ENCODE measurements around the gene ADM5. TPM values are rescaled to one million over a fixed set of nuclear protein-coding genes. Genes with fewer than 3 reads are reported as not detected.

The ADM5 gene
- total RNA-seq, 2 donors from 2014 or later, result 1.00 to 1.0 TPM

DNA sequence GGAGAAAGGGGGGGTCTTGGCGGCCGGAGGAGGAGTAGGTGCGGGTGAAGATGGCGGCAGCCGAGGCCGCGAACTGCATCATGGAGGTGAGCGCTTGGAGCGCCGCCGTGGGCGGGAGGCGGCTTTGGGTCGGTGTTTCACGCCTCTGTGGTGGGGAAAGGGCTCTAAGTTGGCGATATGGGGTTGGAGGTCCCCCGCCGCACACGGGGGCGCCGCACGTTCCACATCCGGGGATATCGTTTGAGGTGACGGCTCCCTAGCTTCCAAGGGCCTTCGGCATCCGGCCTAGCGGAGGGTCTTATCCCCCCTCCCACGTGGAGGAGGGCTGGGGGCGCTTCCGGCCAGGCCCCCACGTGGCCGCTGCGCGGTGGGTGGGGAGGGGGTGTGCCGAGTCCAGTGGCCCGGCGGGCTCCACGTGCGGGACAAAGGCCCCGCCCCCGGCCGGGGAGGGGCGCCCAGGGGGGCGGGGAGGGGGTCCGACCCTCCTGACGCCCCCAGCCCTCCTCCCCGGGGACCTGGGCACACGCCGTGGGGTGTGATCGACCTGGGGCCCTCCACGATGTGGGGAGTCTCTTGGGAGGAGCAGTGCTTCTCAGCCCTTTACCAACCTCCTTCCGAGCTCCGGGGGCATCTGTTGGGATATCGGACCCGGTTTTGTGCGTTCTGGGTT lies 12.0 kb upstream of the ADM5 start, which contains the start of gene PRMT1:
TSS of gene PRMT1 (plus strand) at position 41 of the 670 bp plus-strand sequence. CDS start at position 51, 10 bp downstream.
- intact Hi-C loops (cut with DNase I), result no loop called here
- DNase-seq (ENCODE audit: low spot score), result no peak

DNA sequence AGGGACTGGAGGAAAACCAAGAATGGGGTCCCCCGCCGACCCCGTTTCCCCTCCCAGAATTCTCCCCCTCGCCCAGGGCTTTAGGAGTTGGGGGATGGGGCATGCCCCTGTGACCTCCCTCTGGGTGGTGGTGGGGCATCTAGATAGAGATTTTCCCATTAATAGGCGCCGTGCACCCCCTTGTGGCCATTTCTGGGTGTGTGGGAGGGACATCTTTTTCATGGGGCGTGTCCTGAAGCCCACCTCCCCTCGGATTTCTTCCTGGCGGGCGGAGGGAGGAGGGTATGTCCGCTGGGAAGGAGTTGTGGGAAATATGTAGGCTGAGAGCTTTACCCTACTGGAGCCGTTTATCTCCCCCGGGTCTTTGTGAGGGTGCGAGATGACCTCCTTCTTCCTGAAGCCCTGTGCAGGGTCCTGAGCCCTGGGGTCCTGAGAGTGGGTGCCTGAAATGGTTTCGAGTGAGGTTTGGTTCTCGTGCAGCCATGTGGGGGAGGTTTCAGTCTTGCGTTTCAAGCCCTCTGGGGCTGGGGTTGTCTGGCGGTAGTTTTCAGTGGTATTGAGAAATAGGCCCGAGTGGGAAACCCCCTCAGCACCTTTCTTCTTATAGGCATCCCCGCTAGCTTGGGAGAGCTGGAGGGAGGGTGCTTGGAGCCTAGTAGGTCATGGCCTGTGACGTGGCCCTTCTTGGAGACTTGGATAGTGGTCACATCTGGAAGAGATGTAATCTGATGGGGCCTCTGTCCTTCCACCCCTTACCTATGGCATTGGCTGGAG lies 11.3 kb upstream of the ADM5 start:
- intact Hi-C loops (cut with DNase I), result no loop called here
- DNase-seq (ENCODE audit: low spot score), result peak; percentile 92

DNA sequence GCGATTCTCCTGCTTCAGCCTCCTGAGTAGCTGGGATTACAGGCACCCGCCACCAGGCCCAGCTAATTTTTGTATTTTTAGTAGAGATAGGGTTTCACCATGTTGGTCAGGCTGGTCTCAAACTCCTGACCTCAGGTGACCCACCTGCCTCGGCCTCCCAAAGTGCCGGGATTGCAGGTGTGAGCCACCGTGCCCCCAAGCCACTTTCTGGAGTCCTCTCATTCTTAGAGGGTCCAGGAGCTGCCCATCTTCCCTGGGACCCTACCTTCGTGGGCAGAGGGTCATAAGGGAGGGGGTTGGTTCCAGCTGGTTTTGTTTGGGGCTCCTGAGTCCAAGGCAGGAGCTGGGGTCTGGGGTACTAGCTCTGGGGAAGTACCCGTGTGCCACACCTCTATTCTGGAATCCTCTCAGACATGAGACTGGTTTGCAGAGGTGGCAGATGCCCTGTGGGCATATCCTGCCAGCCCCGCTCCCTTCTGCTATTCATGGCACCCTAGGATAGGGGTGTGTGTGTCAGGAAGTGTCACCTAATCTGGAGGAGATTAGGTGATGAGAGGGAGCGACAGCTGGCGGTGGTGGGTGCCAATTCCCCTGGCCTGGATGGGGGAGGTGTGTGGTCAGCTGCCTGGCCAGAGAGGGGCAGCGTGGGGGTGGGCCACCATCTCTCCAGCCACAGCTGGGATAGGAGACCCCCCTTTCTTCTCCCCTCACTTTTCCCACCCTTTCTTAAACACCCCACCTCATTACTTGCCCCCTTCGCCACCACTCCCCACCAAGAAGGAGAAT lies 10.2 kb upstream of the ADM5 start:
- DNase-seq (ENCODE audit: low spot score), result no peak
- intact Hi-C loops (cut with DNase I), result no loop called here

DNA sequence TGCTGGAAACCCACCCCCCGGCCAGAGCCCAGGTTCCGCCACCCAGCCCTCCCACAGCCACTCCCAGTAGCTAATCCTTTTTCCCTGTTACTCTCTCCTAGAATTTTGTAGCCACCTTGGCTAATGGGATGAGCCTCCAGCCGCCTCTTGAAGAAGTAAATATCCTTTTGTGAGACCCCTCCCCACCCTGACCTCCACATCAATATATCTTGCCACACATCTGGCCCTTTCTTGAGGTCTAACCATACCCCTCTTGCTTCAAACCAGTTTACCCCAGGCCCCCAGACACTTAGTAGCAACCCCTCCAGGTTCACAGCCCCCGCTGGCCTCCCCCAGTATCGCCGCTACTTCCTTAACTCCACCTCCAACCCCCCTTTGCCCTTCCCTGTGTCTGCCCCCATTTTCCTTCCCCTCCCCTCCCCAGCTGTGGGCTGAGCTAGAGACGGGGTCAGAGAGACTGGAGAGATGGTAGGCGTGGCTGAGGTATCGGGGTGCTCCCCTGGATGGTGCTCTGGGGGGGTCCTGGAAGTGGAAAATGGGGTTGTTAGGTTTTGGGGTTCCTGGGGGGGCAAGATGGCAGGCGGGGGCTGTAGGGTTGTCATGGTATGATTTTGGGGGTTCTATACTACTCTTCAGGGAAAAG lies 9.5 kb upstream of the ADM5 start:
- no peak for DNase-seq (ENCODE audit: low spot score)
- intact Hi-C loops (cut with DNase I), result no loop called here

DNA sequence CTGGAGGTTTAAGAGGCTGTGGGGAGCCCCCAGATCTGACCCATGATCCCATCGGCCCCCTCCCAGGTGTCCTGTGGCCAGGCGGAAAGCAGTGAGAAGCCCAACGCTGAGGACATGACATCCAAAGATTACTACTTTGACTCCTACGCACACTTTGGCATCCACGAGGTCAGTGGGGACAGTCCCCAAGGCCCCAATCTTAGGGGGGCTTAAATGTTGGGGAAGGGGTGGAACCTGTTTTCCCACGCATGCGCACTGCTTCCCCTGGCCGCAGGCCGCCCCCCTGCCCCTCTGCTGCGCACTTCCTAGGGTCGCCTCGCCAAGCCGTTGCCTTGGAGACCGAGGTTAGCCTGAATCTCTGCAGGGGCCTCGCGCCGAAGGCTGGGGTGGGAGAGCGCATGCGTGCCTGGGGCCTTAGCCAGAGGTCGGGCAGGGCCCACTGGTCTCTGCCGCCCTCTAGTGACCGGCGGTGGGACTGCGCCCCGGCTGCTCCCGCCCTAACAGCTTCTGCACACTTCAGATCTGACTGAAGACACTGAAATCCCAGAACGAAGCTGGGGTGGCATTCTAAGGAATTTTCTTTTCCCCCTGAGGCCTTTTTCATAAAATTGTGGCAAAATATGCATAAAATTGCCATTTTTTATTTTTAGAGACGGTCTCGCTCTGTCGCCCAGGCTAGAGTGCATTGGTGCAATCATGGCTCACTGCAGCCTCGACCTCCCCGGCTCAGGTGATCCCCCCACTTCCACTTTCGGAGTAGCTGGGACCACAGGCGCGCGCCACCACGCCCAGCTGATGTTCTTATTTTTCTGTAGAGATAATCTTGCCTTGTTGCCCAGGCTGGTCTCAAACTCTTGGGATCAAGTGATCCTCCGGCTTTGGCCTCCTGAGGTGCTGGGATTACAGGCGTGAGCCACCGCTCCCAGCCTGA lies 8.7 kb upstream of the ADM5 start:
- peak; percentile 98 for DNase-seq (ENCODE audit: low spot score)
- intact Hi-C loops (cut with DNase I), result no loop called here

DNA sequence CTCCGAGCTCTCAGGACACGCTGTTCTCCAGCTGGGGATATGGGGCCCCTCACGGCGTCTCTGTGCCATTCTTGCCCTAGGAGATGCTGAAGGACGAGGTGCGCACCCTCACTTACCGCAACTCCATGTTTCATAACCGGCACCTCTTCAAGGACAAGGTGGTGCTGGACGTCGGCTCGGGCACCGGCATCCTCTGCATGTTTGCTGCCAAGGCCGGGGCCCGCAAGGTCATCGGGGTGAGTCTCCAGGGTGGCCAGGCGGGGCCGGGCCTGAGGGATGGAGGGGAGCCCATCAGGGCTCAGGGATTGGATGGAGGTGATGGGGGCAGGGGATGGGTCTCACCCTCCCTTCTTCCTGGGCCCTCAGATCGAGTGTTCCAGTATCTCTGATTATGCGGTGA lies 7.6 kb upstream of the ADM5 start:
- DNase-seq (ENCODE audit: low spot score), result no peak
- intact Hi-C loops (cut with DNase I), result no loop called here

DNA sequence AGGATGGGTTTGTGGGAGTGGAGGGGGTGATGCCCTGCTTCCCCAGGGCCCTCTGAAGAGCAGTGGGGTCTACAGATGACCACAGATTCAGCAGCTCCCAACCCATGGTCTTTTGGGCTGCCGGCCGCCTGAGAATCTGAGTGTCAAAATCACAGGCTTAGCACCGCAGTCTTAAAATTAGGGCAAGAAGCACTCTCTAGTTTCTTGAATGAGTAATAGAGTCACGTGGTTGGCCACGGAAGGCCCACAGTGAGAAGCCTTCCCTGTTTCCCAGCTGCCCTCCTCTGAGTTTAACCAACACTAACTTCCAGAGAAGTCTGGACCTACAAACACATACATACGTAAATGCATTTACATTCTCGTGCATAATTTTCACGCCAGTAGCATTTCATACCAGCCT lies 7.1 kb upstream of the ADM5 start:
- intact Hi-C loops (cut with DNase I), result no loop called here
- no peak for DNase-seq (ENCODE audit: low spot score)

DNA sequence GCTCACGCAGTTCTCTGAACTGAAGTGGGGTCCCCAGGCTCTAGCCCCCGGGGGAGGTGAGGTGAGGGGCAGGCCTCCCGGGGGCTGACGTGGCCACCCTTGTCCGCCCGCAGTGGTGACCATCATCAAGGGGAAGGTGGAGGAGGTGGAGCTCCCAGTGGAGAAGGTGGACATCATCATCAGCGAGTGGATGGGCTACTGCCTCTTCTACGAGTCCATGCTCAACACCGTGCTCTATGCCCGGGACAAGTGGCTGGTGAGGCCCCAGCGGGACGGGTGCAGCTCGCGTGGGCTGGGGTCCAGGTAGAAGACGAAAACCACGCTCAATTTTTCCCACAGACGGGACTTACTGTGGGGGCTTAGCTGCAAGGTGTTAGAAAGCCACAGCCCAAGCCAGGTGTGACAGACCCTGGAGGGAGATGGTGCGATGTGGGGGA lies 5.6 kb upstream of the ADM5 start:
- intact Hi-C loops (cut with DNase I), result no loop called here
- DNase-seq (ENCODE audit: low spot score), result no peak

DNA sequence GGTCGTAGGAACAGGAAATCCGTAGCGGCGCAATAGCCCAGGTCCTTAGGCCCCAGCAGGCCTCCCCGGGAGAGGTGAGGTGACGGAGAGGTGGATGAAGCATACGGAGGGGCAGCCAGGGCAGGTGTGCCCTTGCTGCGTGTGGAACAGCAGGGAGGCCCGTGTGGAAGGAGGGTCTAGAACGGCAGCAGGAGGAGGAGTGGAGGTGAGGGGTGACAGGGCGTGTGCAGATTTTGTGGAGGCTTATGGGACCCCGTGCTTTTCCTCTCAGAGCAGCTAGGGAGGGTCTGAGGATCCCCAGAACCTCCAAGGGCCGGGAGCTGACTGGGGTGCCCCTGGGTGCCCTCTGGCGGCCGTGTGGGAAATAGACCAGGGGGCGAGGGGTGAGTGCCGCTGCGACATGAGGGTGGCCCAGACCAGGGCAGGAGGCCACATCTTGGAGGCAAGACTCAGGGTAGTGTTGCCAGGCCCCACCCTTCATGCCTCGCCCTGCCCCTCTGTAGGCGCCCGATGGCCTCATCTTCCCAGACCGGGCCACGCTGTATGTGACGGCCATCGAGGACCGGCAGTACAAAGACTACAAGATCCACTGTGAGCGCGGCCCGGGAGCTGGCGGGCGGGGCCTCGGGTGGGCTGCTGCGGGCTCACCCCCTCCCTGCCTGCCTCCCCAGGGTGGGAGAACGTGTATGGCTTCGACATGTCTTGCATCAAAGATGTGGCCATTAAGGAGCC lies 5.0 kb upstream of the ADM5 start:
- intact Hi-C loops (cut with DNase I), result no loop called here
- DNase-seq (ENCODE audit: low spot score), result no peak

DNA sequence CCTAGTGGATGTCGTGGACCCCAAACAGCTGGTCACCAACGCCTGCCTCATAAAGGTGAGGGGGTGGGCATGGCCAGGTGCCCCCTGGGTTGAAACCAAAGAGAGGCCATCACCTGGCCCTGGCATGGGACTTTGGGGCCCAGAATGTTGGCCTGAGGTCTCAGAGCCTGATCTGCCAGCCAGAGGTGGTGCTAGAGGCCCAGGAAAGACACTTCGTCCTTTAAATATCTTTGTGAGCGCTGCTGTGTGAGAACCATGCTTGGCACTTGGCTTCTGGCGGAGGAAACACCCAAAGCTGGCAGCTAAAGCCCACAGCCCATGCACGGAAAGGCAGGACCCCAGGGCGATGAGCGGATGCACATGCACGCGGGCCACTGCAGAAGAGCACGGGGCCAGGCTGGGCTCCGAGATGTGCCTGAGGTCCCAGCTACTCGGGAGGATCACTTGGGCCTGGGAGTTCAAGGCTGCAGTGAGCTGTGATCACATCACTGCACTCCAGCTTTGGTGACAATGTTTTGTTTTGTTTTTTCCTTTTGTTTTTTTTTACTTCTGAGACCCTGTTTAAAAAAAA lies 4.3 kb upstream of the ADM5 start:
- intact Hi-C loops (cut with DNase I), result no loop called here
- DNase-seq (ENCODE audit: low spot score), result no peak

DNA sequence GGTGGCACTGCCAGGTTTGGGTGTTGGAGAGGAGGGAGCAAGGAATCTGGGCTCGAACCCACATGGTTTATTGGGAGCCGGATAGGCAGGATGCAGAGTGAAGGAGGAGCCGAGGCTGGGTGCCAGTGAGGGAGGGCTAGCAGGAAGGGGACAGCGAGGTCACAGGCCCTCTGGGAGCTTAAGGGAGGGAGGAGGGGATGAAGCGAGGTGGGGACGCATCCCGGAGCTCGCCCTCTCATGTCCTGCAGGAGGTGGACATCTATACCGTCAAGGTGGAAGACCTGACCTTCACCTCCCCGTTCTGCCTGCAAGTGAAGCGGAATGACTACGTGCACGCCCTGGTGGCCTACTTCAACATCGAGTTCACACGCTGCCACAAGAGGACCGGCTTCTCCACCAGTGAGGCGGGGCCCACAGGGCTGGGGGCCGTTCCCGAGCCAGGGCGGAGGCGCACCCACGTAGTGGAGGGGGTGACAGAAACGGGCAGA lies 3.5 kb upstream of the ADM5 start:
- DNase-seq (ENCODE audit: low spot score), result no peak
- intact Hi-C loops (cut with DNase I), result no loop called here

DNA sequence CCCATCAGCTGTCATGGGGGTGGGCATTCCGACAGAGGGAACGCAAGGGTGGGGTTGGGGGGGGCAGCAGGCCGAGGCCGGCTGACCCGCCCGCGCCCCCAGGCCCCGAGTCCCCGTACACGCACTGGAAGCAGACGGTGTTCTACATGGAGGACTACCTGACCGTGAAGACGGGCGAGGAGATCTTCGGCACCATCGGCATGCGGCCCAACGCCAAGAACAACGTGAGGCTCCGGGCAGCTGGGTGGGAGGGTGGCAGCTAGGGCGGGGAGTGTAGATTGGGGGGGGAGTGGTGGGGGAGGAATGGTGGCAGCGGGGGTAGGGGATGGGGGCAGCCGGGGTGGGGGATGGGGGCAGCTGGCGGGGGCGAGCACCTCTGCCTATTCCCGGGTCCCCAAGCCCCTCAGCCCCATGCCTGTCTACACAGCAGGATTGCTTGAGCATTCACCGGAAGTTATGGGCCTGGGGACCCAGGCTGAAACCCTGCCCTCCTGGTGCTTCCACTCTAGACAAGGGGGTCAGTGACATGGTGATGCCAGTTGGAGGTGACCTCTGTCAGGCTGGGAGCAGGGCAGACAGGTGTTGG lies 2.8 kb upstream of the ADM5 start:
- DNase-seq (ENCODE audit: low spot score), result no peak
- intact Hi-C loops (cut with DNase I), result no loop called here

DNA sequence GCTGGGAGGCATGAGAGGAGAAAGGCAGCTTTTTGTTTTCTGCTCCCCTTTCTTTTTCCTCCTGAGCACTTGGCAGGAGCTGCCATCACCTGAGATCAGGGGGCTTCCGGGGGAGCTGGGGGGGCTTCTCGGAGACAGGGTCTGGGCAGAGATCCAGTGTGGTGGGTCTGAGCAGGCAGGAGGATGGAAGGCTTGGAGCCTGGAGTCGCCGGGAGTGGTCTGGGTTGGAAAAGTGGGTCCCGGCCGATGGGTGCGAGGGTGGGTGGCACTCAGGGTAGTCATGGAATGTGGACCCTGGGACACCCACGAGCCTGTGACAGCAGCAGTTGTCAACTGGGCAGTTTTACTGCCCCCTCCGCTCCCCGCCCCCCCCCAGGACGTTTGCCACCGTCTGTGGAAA lies 2.2 kb upstream of the ADM5 start:
- no peak for DNase-seq (ENCODE audit: low spot score)
- intact Hi-C loops (cut with DNase I), result no loop called here

DNA sequence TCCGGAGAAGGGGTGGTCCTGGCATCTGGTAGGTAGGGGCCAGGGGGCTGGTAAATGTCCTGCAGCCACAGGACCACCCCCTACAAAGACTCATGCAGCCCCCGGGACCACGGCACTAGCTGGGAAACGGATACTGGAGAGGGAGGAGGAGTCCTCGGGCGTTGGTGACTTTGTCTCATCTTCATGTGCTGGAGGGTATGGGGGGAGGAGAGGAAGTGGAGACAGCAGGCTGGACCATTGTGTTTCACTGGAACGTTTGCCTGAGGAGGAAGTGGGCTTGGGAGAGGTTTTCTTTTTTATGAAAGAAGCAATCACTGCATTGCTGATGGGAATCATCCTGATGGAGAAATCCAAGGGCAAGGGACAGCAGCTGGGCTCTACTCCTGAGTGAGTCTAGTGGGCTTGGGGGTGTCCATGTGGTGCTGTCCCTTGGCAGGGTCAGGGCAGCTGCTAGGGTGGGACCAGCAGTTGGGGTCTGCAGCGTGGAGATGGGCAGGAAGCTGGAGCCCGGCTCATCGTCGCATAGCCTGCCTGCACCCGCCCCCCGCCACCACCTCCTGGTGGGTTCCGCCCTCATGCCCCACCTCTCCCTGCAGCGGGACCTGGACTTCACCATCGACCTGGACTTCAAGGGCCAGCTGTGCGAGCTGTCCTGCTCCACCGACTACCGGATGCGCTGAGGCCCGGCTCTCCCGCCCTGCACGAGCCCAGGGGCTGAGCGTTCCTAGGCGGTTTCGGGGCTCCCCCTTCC lies 1.7 kb upstream of the ADM5 start:
- no peak for DNase-seq (ENCODE audit: low spot score)
- intact Hi-C loops (cut with DNase I), result no loop called here

DNA sequence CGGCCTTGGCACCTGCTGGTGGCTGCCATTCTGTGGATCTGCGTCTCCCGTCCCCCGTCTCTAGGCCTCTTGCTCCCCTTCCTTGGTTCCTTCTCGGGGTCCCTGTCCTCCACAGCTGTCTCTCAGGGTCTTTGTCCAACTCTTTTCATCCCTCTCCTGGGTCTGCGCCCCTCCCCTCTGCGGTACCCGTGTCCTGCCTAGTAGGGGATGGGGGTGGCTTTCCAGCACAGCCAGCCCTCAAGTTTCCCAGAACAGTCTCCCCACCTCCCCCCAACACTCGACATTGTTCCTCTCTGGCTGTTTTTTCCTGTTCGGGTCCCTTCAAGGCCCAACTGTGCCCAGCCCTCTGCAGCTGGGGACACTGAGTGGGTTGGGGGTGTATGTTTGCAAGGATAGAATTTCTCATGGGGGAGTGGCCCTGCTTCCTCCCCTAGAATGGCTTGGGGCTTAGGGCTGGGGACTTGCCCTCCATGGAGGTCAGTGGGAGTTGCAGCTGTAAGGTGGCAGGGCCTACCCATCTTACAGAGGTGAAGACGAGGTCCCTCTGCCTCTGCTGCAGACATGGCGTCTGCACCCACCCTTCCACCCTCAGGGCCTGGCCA lies 762 bp upstream of the ADM5 start:
- intact Hi-C loops (cut with DNase I), result no loop called here

DNA sequence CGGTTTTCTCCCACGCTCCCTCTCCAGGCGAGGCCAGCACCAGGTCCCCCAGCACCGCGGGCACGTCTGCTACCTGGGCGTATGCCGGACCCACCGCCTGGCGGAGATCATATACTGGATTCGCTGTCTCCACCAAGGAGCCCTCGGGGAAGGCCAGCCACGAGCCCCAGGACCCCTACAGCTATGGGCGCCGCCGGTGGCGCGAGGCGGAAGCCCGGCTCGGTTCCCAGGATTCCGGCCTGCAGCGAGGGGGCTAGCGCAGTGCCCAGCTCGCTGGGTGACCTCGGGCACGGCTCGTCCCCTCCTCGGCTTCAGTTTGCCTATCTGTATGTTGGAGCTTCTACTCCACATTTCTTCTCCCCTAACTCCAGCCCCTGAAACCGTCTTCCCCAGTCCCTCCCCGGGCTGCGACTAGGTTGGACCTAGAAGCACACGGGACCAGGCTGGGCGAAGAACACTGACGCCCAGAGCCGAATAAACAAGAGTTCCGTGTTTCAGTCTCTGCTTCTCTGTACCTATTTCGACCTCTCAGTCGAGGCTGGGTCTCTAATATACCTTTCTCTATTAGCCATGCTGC lies 773 bp downstream of the ADM5 start:
- no peak for DNase-seq (ENCODE audit: low spot score)
- intact Hi-C loops (cut with DNase I), result no loop called here

More for the DNA sequence above, 762 bp upstream of the ADM5 start:
- no peak for DNase-seq (ENCODE audit: low spot score)
